ENCODE measurements around the gene PIK3R3. TPM values are rescaled to one million over a fixed set of nuclear protein-coding genes. Genes with fewer than 3 reads are reported as not detected.

PIK3R3 gene
- total RNA-seq, 1 experiment from 2014 or later: 17.4 TPM

GRCh38 chr1:46114925-46115603 lies 17.4 kb downstream of the PIK3R3 start:
- TF ChIP-seq CTCF (IDR thresholded peaks at IDR 0.05; ENCODE audit: unreplicated experiment): no peak
- intact Hi-C loops (cut with micrococcal nuclease; ENCODE audit: unreplicated experiment): no loop called here
- Mint-ChIP-seq H3K36me3 (ENCODE audit: insufficient read depth, unreplicated experiment) (no peaks in the 10 kb centered on the region), H3K9me3 (ENCODE audit: low read depth, unreplicated experiment) (no peaks in the 10 kb centered on the region), H3K27me3 (ENCODE audit: unreplicated experiment) (no peaks in the 10 kb centered on the region), H3K4me1 (ENCODE audit: low read depth, unreplicated experiment) (peaks cover 2% of the 10 kb centered on the region), H3K27ac (ENCODE audit: unreplicated experiment) (no peak overlapping the region), H3K4me3 (ENCODE audit: low read depth, unreplicated experiment) (no peak overlapping the region)
- CTCF ChIA-PET: no interaction called here
- no peak for DNase-seq
- BruUV-seq (replicated peaks): no TSS peak

- BruUV-seq (replicated peaks): no TSS peak
- Mint-ChIP-seq H3K4me3 (ENCODE audit: low read depth, unreplicated experiment) (no peak overlapping the region), H3K27ac (ENCODE audit: unreplicated experiment) (no peak overlapping the region), H3K9me3 (ENCODE audit: low read depth, unreplicated experiment) (no peaks in the 10 kb centered on the region), H3K36me3 (ENCODE audit: insufficient read depth, unreplicated experiment) (no peaks in the 10 kb centered on the region), H3K27me3 (ENCODE audit: unreplicated experiment) (no peaks in the 10 kb centered on the region), H3K4me1 (ENCODE audit: low read depth, unreplicated experiment) (peaks cover 9% of the 10 kb centered on the region)
- no peak for TF ChIP-seq CTCF (IDR thresholded peaks at IDR 0.05; ENCODE audit: unreplicated experiment)
- no peak for DNase-seq
- CTCF ChIA-PET: no interaction called here
- intact Hi-C loops (cut with micrococcal nuclease; ENCODE audit: unreplicated experiment): no loop called here
Measured at GRCh38 chr1:46113948-46114347, 18.5 kb downstream of the PIK3R3 start.

- no TSS peak for BruUV-seq (replicated peaks)
- intact Hi-C loops (cut with micrococcal nuclease; ENCODE audit: unreplicated experiment): no loop called here
- H3K36me3 Mint-ChIP-seq (ENCODE audit: insufficient read depth, unreplicated experiment): no peaks in the 10 kb centered on the region
- no peak for TF ChIP-seq CTCF (IDR thresholded peaks at IDR 0.05; ENCODE audit: unreplicated experiment)
- H3K27ac Mint-ChIP-seq (ENCODE audit: unreplicated experiment): no peak overlapping the region
- peaks cover 9% of the 10 kb centered on the region for H3K4me1 Mint-ChIP-seq (ENCODE audit: low read depth, unreplicated experiment)
- no peaks in the 10 kb centered on the region for H3K9me3 Mint-ChIP-seq (ENCODE audit: low read depth, unreplicated experiment)
- CTCF ChIA-PET: no interaction called here
- no peak for DNase-seq
- H3K4me3 Mint-ChIP-seq (ENCODE audit: low read depth, unreplicated experiment): no peak overlapping the region
- H3K27me3 Mint-ChIP-seq (ENCODE audit: unreplicated experiment): no peaks in the 10 kb centered on the region
Measured at GRCh38 chr1:46112108-46112507, 20.3 kb downstream of the PIK3R3 start.

GRCh38 chr1:46110521-46110920 lies 21.9 kb downstream of the PIK3R3 start:
- no peaks in the 10 kb centered on the region for H3K36me3 Mint-ChIP-seq (ENCODE audit: insufficient read depth, unreplicated experiment)
- no peak for TF ChIP-seq CTCF (IDR thresholded peaks at IDR 0.05; ENCODE audit: unreplicated experiment)
- no peak overlapping the region for H3K27ac Mint-ChIP-seq (ENCODE audit: unreplicated experiment)
- H3K4me3 Mint-ChIP-seq (ENCODE audit: low read depth, unreplicated experiment): no peak overlapping the region
- no peaks in the 10 kb centered on the region for H3K27me3 Mint-ChIP-seq (ENCODE audit: unreplicated experiment)
- intact Hi-C loops (cut with micrococcal nuclease; ENCODE audit: unreplicated experiment): no loop called here
- CTCF ChIA-PET: interaction anchor here (0.7 kb wide), 2 partner anchors 14 to 62 kb away, joined by 3 read pairs; no protein-coding TSS in a partner anchor
- DNase-seq: no peak
- H3K9me3 Mint-ChIP-seq (ENCODE audit: low read depth, unreplicated experiment): no peaks in the 10 kb centered on the region
- no TSS peak for BruUV-seq (replicated peaks)
- H3K4me1 Mint-ChIP-seq (ENCODE audit: low read depth, unreplicated experiment): peaks cover 9% of the 10 kb centered on the region

Data from Calu3 (cell line).